GM18951 (cell line): ENCODE measurements around the gene RPS15.
A peak's percentile ranks its signal among the peaks of the same experiment; 100 is the strongest.
"Not testable (repeated sequence)": the region's sequence is repeated elsewhere in the genome, so short reads cannot be mapped to it uniquely, and the experiment has no call there.

Source experiments
- POLR2A ChIP-seq: IDR thresholded peaks from 4 replicates; pipeline ENCODE4 v1.6.1; 2011; ENCODE audit warnings: mild to moderate bottlenecking; ENCODE audit not compliant: insufficient read length, insufficient read depth; ENCODE audit errors: extremely low read depth
- in situ Hi-C: fragments of 300-500 bp; cut with MboI; formaldehyde crosslinking; loops from one replicate; pipeline ENCODE4 v1.12.0; 2022; ENCODE audit warnings: low sequenced_read_pairs, mixed read lengths, inconsistent platforms; ENCODE audit not compliant: unreplicated experiment

The RPS15 gene

GRCh38 chr19:1471515-1472160, 33.4 kb downstream of the RPS15 start:
- in situ Hi-C loops = no loop called here

DNA sequence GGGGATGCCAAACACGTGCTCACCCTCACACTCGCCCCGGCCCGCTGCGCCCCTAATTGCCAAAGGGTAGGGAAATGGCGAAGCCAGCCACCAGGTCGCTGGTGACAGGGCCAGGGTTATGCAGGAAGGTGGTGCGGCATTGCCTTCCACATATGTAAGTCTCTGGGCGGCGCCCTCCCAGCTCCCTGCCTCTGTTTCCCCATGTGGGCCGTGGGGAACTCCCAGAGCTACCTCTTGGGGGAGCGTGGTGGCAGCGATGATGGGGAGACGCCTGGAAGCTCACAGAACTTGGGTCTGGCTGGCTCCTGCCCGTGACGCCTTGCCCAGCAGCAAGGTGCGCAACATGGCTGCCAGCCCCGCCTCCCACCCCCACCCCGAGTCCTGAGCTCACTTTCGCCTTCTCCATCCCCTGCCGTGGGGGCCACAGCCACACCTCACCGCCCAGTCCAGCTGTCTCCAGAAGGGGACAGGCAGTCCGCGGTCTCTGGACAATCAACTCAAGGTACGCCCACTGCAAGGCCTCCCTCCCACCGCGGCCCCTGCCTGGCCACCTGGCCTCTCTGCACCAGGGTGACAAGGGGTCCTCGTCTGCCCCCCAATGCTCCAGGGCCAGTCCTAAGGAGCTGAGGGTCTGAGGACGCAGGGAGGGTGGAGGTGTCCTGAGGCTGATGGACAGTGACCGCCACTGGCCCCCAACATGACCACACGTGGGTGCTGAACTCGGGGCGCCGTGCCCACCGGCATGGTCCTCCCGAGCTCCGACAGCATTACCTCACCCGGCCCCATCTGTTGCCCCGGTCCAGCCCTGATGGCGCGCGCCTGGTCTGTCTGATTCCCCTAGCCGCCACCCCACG, 34.3 kb downstream of the RPS15 start:
- in situ Hi-C loops = no loop called here
- TF ChIP-seq POLR2A = peak; percentile 20

More at GRCh38 chr19:1471515-1472160, 33.4 kb downstream of the RPS15 start:
- no peak for TF ChIP-seq POLR2A

DNA sequence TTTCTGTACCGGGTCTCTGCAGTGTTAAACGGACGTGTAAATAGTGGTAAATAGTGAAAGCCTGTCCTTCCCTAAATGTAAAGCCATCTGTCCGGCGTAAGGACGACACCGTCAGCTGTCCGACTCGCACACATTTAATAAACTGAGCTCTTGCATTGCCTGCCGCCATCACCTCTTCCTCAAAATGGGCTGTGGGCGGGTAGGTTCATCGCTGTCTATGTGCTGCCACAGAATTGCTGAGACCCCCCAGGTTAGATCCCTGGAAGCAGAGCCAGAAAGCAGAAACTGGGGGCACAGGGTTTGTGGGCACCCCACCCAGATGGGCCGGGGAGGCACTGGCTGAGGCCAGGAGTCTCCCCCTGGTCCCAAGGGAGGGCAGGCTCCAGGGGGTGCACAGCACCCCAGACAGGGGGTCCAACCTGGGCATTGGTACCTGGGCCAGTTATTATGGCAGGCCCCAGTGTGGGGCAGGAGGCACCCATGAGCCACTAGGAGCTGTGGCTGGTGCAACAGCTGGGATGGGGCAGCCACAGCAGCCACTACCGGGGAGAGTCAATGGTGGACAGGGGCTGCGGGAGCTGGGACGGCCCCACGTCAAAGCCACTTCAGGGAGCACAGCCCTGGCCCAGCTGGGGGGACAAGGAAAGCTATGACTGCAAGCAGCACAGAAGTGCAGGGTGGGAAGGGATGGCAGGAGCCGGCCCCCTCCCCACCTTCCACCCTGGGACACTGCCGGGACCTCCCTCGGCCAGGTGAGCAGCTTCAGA, 35.1 kb downstream of the RPS15 start:
- in situ Hi-C loops = no loop called here

GRCh38 chr19:1474011-1474764, 36.0 kb downstream of the RPS15 start:
- in situ Hi-C loops = no loop called here
- peak; percentile 6 for TF ChIP-seq POLR2A

More for the DNA sequence above, 35.1 kb downstream of the RPS15 start:
- no peak for TF ChIP-seq POLR2A

- no peak for TF ChIP-seq POLR2A
- in situ Hi-C loops = no loop called here
Observed at GRCh38 chr19:1474765-1475351, 36.7 kb downstream of the RPS15 start.

DNA sequence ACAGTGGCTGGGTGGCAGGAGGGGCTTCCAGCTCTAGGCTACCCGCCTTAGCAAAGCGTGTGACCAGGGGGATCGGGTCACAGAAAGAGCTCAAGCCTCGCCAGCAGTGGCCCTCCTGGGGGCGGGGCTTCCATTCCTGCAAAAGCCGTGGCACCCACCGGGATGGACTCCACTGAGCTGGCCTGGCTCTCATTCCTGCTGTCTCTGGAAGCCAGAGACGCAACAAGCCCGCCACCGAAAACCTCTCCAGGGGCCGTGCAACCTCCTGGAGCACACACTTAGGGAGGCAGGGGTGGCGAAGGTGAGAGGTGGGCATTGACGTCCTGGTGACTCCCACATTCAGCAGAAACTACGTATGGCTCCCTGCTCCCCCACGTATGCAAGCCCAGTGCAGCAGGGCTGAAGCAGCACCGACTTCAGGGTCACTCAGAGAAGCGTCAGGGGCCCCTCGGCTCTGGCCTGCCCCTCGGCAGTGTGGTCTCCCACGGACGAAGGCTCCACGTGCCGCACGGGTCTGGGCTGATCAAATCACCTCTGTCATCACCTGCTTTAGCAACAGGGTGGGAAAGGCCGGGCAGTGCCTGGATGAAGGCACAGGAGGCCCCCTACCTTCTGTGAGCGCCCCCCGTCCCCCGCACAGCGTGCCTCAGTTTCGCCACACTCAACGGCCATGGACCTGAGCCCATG, 37.7 kb downstream of the RPS15 start:
- in situ Hi-C loops = no loop called here
- TF ChIP-seq POLR2A = no peak

DNA sequence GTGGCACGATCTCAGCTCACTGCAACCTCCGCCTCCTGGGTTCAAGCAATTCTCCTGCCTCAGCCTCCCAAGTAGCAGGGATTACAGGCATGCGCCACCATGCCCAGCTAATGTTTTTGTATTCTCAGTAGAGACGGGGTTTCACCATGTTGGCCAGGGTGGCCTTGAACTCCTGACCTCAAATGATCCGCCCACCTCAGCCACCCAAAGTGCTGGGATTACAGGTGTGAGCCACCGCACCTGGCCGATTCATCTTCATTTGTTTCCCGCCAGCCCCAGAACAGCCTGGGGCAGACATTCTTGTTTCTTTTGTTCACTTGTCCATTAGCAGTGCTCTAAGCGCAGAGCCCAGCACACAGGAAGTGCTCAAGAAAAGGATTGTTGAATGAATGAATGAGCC, 38.9 kb downstream of the RPS15 start:
- in situ Hi-C loops = not testable (repeated sequence)

GRCh38 chr19:1478934-1479707, 40.9 kb downstream of the RPS15 start, which contains the start of gene C19orf25:
Gene C19orf25, minus strand, starts transcription at chr19:1479215. Its CDS starts 312 bp downstream, at chr19:1478903.
- in situ Hi-C loops = no loop called here
- TF ChIP-seq POLR2A = peak; percentile 88

DNA sequence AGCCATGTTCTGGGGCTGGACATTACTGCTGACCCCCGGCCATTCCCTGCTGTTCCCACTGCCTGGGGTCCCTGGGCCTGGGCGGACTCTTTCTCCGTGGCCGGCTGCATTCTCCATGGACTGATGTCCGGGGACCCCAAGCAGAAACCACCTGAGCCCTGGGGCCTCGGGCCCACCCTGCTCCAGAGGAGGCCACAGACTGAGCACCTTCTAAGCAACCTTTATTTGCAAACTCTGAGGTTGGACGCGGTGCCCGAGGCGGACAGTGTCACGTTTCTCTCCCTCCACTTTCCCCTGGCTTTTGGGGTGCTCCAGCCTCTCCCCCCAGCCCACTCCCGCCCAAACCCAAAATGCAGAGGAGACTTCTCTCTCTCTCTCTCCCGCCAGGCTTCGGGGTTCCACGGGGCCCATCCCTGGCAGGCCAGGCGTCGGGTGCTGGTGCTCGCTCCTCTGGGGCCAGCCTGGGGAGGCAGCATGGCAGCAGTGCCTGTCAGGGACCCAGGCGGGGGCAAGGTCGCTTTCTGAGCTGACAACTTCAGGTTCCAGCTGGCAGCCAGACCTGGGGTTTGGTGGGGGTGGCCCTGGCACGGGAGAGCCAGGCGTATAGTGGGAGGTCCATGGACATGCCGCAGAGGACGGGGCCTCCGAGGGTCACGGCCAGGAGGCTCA, 43.2 kb downstream of the RPS15 start:
- in situ Hi-C loops = no loop called here
- no peak for TF ChIP-seq POLR2A

DNA sequence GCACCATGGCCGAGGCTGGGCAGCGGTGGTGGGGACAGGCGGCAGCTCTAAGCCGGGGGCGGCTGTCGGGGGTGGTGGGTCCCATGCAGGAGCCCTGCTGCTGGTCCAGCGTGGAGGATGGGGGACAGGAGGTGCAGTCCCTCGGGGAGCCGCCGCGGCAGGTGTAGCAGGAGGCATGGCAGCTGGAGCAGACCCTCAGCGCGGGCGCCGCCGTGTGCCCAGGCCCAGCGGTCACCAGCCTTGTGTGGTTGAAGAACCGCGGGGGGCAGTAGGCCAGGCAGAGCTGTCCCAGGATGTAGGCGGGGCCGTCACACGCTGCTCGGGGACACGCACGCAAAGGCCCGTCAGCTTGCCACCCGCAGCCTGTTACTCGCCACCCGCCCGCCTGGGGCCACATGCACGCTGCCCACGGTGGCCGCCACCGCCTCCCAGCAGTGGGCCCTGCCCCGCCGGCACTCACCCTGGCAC, 43.7 kb downstream of the RPS15 start:
- in situ Hi-C loops = no loop called here
- no peak for TF ChIP-seq POLR2A

- in situ Hi-C loops = no loop called here
- no peak for TF ChIP-seq POLR2A
Observed at GRCh38 chr19:1482361-1483130, 44.4 kb downstream of the RPS15 start.
